Measurements from ENCODE around the gene RTRAF. TPM values are rescaled to one million over a fixed set of nuclear protein-coding genes. Genes with fewer than 3 reads are reported as not detected.
A peak's percentile ranks its signal among the peaks of the same experiment; 100 is the strongest.

The RTRAF gene
- polyA plus RNA-seq, 1 of the 3 experiments (the other 2 are of a cell fraction), result 43.6 TPM

DNA sequence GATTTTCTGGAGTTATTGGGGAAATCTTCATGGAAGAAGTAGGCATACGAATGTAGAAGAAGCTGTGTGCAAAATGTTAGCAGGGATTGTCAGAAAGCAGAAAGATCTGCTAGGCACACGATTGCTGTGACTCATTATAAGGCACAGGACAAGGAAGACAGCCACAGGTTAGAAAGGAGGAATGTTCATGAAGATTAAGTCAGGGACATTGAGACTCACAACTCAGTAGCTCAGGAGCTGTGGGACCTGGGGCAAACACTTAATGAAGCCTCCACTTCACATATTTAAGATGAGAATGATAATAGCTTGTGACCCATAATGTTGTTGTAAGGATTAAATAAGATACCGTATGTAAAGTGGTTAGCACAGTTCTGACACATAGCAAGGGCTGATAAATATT is 26.6 kb upstream of the RTRAF start (continued):
- no peak for TF ChIP-seq ZBTB33 (IDR thresholded peaks at IDR 0.05; ENCODE audit: borderline replicate concordance, low read depth)
- TF ChIP-seq, protein P1, sequence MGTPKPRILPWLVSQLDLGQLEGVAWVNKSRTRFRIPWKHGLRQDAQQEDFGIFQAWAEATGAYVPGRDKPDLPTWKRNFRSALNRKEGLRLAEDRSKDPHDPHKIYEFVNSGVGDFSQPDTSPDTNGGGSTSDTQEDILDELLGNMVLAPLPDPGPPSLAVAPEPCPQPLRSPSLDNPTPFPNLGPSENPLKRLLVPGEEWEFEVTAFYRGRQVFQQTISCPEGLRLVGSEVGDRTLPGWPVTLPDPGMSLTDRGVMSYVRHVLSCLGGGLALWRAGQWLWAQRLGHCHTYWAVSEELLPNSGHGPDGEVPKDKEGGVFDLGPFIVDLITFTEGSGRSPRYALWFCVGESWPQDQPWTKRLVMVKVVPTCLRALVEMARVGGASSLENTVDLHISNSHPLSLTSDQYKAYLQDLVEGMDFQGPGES (IDR thresholded peaks at IDR 0.05; ENCODE audit: low read depth, low read length), result no peak

- 72% methylated on average over 4 of the region's 4 CpGs for WGBS (ENCODE audit: low lambda C conversion rate)
- Histone ChIP-seq H3K36me3 (replicated peaks in 1 of 2; ENCODE audit: control insufficient read depth in 1 of 2, insufficient read depth in 2 of 2, low read length in 1 of 2) (peaks cover 6 to 16% of the 10 kb centered on the region in 2 experiments), H4K20me1 (ENCODE audit: insufficient read depth) (no peaks in the 10 kb centered on the region), H3K9me2 (no peaks in the 10 kb centered on the region), H3K79me2 (ENCODE audit: insufficient read depth) (no peaks in the 10 kb centered on the region), H3K27ac (ENCODE audit: low read depth in 2 of 2, low read length in 1 of 2) (peak overlapping the region; percentile 28 to 79; a peak in 3 of 4 replicates), H3K27me3 (ENCODE audit: insufficient read depth) (no peaks in the 10 kb centered on the region), H3K9me3 (peaks cover 5% of the 10 kb centered on the region; the same call in 1 of the 2 replicates), H3K9ac (no peak overlapping the region), H2AFZ (ENCODE audit: low read depth) (no peak overlapping the region), H3F3A (replicated peaks; ENCODE audit: insufficient read depth) (no peaks in the 10 kb centered on the region), H3K4me3 (ENCODE audit: low read depth in 2 of 2, low read length in 1 of 2) (no peak overlapping the region), H3K4me2 (no peak overlapping the region), H3K4me1 (ENCODE audit: control insufficient read depth in 1 of 2, insufficient read depth in 2 of 2, low read depth in 1 of 2, low read length in 1 of 2) (peaks cover 7 to 13% of the 10 kb centered on the region in 2 experiments; a peak in 3 of 4 replicates)
- CTCF ChIA-PET, result interaction anchor here (0.8 to 2.2 kb wide), 4 partner anchors 16 to 680 kb away, joined by 3 to 13 read pairs (median 4); no protein-coding TSS in a partner anchor
- DNase-seq, result no peak
- POLR2A ChIA-PET, result no interaction called here
- no peak for TF ChIP-seq RXRA (IDR thresholded peaks at IDR 0.05; ENCODE audit: borderline replicate concordance, low read depth)
- no peak for TF ChIP-seq CHD2 (IDR thresholded peaks at IDR 0.05; ENCODE audit: low read length, partially characterized antibody)
- TF ChIP-seq RAD21 (IDR thresholded peaks at IDR 0.05; ENCODE audit: low read length), result no peak
- TF ChIP-seq YY1 (IDR thresholded peaks at IDR 0.05; ENCODE audit: low read depth), result no peak
- no peak for TF ChIP-seq USF2 (IDR thresholded peaks at IDR 0.05; ENCODE audit: borderline replicate concordance, low read depth, low read length)
- no peak for TF ChIP-seq MEF2A (IDR thresholded peaks at IDR 0.05; ENCODE audit: borderline replicate concordance, low read depth)
Observed at GRCh38 chr14:51963286-51963685, 26.1 kb upstream of the RTRAF start.

GRCh38 chr14:51967521-51967920 is 21.8 kb upstream of the RTRAF start:
- ChIA-PET POLR2A (no interaction called here), CTCF (interaction anchor here (1.1 to 5.2 kb wide), 4 partner anchors 9 to 82 kb away, joined by 3 to 43 read pairs (median 4); no protein-coding TSS in a partner anchor)
- H3K9me3 ChIP-seq, result no peaks in the 10 kb centered on the region
- H3K27me3 ChIP-seq (ENCODE audit: insufficient read depth), result no peaks in the 10 kb centered on the region
- H3K9me2 ChIP-seq, result no peaks in the 10 kb centered on the region
- no peak overlapping the region for H3K27ac ChIP-seq (ENCODE audit: low read depth in 2 of 2, low read length in 1 of 2)
- H2AFZ ChIP-seq (ENCODE audit: low read depth), result no peak overlapping the region
- no peaks in the 10 kb centered on the region for H3K36me3 ChIP-seq (replicated peaks in 1 of 2; ENCODE audit: control insufficient read depth in 1 of 2, insufficient read depth in 2 of 2, low read length in 1 of 2)
- H3K4me1 ChIP-seq (ENCODE audit: control insufficient read depth in 1 of 2, insufficient read depth in 2 of 2, low read depth in 1 of 2, low read length in 1 of 2), result peaks cover 5 to 9% of the 10 kb centered on the region in 2 experiments; a peak in 3 of 4 replicates
- WGBS (ENCODE audit: low lambda C conversion rate), result 71% methylated on average over 2 of the region's 2 CpGs
- no peak overlapping the region for H3K4me2 ChIP-seq
- no peak overlapping the region for H3K9ac ChIP-seq
- H3K79me2 ChIP-seq (ENCODE audit: insufficient read depth), result no peaks in the 10 kb centered on the region
- H4K20me1 ChIP-seq (ENCODE audit: insufficient read depth), result no peaks in the 10 kb centered on the region
- H3F3A ChIP-seq (replicated peaks; ENCODE audit: insufficient read depth), result no peaks in the 10 kb centered on the region
- no peak for DNase-seq
- no peak overlapping the region for H3K4me3 ChIP-seq (ENCODE audit: low read depth in 2 of 2, low read length in 1 of 2)
- TF ChIP-seq FOXM1 (IDR thresholded peaks at IDR 0.05; ENCODE audit: low read depth), result no peak
- TF ChIP-seq NFIC (IDR thresholded peaks at IDR 0.05; ENCODE audit: borderline replicate concordance), result no peak
- TF ChIP-seq, protein P2, sequence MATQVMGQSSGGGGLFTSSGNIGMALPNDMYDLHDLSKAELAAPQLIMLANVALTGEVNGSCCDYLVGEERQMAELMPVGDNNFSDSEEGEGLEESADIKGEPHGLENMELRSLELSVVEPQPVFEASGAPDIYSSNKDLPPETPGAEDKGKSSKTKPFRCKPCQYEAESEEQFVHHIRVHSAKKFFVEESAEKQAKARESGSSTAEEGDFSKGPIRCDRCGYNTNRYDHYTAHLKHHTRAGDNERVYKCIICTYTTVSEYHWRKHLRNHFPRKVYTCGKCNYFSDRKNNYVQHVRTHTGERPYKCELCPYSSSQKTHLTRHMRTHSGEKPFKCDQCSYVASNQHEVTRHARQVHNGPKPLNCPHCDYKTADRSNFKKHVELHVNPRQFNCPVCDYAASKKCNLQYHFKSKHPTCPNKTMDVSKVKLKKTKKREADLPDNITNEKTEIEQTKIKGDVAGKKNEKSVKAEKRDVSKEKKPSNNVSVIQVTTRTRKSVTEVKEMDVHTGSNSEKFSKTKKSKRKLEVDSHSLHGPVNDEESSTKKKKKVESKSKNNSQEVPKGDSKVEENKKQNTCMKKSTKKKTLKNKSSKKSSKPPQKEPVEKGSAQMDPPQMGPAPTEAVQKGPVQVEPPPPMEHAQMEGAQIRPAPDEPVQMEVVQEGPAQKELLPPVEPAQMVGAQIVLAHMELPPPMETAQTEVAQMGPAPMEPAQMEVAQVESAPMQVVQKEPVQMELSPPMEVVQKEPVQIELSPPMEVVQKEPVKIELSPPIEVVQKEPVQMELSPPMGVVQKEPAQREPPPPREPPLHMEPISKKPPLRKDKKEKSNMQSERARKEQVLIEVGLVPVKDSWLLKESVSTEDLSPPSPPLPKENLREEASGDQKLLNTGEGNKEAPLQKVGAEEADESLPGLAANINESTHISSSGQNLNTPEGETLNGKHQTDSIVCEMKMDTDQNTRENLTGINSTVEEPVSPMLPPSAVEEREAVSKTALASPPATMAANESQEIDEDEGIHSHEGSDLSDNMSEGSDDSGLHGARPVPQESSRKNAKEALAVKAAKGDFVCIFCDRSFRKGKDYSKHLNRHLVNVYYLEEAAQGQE (IDR thresholded peaks at IDR 0.05; ENCODE audit: low read depth, low read length), result no peak
- no peak for TF ChIP-seq NRF1 (IDR thresholded peaks at IDR 0.05; ENCODE audit: low read depth, low read length)
- no peak for TF ChIP-seq FOSL2 (IDR thresholded peaks at IDR 0.05; ENCODE audit: borderline replicate concordance, low read depth)
- no peak for TF ChIP-seq RFX5 (IDR thresholded peaks at IDR 0.05; ENCODE audit: low read length)
- no peak for TF ChIP-seq JUND (IDR thresholded peaks at IDR 0.05)
- TF ChIP-seq PBX3 (IDR thresholded peaks at IDR 0.05), result no peak

All from SK-N-SH (cell line).